CD4-positive, alpha-beta T cell treated with Interleukin-6 for 4 hours (primary cell): ENCODE measurements around the gene LMO1.

Experiments
- DNase-seq: peaks from one replicate; pipeline ENCODE4 v3.0.0-alpha.2; 2020; ENCODE audit warnings: mixed read lengths

LMO1 gene

DNA sequence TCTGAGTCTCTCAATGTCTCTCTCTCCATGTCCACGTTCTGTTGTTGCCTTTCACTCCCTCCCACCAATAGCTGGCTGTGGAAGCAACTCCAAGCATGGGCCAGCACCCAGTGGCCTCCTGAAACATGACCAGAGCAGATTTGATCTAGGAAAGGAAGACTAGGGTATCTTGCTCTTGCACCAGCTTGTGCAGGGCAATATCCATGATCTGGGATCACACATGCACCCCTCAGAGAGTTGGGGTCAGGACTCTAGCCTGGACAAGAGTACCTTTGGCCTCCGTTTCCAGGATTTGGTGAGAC lies 60.3 kb downstream of the LMO1 start:
- no peak for DNase-seq

DNA sequence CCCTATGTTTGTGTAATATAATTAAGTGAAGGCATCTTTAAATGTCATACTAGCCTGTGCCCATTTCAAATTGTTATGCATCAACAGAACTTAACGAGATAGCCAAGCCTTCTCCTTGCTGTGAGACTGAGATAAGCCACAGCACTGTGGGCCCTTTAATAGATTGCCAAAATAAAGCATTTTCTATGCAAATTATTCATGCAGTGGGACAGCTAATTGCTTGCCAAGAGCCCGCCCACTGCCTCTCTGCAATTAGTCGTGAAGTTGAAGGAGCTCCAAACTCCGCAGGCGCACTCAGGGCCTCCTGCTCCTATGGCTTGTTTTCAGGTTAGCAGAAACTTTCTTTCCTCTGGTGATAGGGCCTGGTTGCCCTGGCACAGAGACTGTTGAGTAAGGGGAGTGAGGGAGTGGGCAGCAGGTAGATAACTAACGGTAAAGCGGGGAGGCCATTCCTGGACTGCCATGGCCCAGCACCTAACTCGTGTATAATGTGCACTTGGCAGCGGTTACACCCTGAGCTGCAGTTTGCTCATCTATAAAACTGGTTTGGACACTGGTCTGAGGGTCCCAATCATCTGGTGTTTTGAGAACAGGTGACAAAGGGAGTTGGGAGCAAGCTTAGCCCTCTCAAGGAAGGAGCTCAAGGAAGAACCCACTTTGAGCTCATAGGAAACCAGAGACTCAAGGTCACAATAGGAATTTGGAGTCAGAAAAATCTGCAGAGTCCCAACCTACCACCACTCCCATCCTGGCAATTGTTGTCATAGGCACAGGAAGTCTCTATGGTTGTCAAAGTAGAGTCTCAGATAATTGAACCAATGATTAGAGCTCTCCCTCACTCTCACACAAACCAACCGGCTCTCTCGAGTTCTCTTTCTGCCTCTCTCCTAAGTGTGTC lies 60.9 kb downstream of the LMO1 start:
- no peak for DNase-seq

DNA sequence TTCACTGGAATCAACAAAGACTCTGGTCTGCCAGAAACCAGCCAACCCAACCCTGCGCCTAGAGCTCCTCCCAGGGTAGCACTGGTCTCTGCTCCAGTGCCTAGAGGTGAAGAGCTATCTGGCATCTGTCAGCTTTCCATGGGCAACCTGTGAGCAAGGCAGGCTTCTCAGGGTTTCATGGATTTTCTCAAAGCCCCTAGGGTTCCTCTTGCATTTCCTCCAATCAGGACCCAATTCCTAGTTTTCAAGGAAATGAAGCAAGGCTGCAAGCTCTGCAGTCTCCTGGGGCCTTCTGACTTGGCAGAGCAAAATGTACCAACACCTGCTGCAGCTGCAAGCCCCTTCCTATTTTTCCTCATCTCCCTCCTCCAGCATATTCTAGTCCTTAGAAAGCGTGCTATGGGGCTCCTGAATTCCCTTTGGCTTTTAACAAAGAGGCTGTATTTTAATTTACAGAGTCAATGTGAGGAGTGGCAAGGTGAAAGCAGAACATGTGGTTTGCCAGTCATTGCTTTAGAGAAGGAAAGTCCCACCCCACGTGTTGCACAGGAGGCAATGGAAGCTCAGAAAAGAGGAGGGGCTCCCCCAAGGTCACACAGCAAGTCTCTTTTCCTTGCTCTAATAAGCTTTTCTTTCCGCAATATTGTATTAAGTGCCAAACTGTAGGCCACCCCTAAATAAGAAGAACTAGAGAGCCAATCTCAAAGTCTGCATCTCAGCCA lies 61.9 kb downstream of the LMO1 start:
- DNase-seq: no peak

DNA sequence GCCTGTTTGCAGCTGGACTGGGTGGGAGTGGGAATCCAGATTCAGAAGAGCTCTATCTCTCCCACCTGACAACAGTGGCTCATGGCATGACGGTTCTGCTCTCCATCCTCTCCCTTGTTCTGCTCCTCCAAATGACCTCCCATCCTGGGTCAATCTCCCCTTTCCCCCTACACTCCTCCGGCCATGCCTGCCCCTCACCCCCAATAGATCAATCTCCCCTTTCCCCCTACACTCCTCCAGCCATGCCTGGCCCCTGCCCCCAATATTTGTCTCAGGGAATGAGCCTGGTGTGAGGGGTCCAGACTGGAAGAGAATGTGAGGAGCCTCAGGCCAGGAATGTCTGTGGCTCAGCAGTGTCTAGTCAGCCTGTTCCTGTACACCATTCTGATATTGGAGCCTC lies 64.0 kb downstream of the LMO1 start:
- no peak for DNase-seq

DNA sequence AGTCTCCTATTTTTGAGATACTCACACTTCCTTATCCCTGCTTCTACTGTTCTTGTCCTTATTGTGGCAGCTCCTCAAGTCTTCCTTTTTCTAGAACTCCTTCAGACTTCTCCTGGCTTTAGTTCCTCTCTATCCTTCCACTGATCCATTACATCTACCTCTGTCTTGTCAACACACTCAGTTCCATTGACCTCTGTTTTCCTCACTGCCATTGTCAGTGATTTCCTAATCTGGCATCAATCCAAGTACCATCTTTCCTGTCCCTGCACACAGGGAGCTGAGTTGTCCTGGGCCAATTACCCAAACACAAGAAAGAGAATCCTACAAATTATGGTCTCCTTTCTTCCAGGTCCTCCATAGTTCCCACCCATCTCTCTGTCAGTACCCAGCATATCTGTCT lies 66.9 kb downstream of the LMO1 start:
- DNase-seq: no peak

DNA sequence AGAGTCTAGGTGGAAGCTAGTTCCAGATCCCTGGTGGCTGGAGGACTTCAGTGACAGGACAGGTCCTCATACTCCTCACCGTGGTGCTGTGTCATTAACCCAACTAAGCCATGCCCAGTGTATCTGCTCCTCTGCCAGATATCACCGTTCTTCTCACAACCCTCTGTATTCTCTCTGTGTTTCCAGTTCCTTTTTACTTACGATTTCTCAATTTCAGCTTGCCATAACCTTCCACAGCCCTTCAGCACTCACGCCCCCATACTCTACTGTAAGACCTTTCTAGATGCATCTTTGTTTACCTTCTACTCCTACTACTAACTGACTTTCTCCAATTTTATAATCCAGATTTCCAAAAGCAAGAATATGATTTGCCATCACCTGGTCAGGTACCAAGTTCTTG lies 68.7 kb downstream of the LMO1 start:
- no peak for DNase-seq

DNA sequence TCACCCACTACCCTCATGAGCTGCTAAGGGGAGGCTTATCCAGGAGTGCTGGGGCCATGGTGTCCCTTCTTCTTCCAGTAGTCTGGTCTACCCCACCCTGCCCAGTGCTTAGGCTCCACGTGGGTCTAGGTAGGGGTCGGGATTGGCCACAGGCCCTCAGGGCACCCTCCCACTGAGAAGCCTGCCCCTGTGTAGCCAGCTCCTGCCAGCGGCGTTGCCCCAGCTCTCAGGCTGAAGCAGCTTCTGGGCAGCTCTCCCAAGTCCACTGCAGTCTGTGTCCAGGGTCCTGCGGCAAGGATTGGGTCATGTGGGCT lies 70.8 kb downstream of the LMO1 start:
- no peak for DNase-seq

DNA sequence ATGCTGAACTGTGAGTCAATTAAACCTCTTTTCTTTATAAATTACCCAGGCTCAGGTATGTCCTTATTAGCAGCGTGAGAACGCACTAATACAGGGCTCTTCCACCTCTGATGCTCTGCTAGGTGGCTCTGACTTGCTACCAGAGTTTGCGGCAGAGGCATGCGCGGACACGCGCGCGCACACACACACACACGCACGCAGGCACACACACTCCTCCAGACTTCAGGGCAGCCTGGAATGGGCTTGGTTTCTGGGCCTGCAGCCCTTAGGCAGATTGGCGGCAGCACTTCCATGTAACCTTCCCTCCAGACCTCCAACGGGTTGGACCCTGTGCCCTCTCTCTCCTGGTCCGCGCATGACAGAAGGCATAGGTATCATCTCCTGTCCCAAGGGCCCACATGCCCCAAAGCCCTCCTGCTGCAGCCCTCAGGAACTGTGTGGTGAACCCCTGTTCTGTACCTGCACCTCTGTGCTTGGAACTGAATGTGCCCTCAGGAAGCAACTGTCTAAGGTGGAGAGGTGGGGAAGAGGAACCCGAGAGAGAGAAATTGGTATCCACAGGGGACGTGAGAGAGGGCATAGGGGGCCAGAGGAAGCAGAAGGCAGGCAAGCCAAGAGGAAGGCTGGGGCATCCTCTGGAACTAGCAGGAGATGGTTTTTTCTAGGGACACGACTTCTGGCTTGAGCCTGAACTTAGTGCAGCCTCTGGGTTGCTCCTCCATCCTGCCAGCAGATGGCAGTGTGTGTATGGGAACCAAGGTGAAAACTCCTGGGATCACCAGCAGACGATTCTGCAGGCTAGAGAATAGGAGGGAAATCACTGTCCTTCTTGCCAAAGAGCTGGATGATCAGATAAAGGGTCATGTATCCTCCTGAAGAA lies 71.4 kb downstream of the LMO1 start:
- peak; percentile 41 for DNase-seq

DNA sequence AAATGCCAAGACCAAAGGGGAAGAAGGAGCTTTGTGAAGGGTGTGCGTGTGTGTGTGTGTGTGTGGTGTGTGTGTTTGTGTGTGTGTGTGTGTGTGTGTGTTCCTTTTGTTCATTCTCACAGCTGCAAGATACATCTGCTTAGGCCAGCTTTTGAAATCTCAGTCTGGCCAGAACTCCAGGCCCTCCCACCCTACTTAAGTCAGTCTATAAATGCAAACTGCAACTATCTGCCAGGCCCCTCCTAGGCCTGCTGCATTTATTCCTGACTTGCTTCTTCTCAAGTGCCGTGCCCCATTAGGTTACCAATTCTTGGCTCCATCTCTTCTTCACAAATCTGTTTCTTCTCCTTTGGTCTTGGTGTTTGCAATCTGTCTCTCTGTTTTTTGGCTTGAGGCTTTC lies 73.2 kb downstream of the LMO1 start:
- no peak for DNase-seq

DNA sequence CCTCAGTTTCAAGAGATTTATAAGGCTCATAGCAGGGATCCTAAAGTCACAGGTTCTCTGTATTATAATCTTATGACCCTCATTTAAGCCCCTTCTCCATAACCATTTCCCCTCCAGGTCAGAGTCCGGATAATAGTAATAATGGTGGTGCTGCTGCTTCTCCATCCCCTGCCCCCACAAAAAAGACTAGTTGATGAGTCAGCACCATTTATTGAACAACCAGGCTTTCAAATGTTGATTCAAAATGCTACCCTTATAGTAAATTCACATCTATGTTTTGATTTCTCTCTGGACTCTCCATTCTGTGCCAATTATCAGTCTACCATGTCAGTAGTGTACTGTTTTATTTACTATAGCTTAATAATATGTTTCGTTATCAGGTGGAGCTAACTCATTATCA lies 77.2 kb downstream of the LMO1 start:
- no peak for DNase-seq

DNA sequence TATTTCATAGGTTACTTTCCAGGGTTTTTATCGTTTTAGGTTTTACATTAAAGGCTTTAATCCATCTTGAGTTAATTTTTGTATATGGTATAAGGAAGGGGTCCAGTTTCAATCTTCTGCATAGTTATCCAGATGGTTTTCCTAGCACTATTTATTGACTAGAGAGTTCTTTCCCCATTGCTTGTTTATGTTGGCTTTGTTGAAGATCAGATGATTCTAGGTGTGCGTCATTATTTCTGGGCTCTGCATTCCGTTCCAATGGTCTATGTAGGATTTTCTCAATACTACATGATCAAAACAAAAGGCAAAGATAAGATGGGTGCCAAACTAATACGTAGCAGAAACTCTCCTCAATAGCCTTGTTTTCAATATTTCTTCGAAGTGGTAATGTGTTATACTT lies 80.6 kb downstream of the LMO1 start:
- no peak for DNase-seq

DNA sequence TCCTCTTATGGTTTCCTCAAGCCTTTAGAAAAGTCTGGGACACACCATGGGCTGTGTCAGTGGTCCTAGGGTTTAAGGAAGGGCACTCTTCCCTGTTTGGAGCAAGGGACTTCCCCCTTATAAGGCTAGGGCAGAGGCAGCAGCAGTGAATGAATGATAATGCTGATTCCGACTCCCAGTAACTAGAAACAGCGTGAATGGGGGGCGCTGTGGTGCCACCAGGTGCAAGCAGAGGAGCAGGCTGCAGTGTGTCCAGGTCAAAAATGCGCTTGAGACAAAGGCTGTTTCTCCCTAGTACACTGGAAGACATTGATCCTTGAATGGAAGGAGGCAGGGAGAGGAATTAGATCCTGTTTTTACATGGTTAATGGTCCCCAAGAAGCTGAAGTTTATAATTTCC lies 83.2 kb downstream of the LMO1 start:
- no peak for DNase-seq

DNA sequence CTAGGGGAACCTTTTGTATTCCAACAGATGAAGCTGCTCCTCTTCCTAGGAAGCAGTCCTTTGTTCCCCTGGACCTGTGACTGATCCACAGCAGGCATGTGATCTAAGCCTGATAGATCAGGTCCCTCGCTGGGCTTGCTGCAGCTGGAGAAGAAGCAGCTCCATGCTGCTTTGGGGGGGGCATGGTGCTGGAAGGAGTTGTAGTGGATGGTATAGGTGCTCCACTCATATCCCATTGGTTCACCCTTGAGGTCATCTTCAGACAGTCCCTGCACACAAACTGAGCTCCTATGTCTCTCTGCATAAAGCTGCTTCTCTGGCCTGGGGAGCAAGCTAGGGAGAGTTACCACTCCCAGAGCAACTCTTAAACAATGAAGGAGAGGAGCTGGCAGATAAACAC lies 85.4 kb downstream of the LMO1 start:
- no peak for DNase-seq

DNA sequence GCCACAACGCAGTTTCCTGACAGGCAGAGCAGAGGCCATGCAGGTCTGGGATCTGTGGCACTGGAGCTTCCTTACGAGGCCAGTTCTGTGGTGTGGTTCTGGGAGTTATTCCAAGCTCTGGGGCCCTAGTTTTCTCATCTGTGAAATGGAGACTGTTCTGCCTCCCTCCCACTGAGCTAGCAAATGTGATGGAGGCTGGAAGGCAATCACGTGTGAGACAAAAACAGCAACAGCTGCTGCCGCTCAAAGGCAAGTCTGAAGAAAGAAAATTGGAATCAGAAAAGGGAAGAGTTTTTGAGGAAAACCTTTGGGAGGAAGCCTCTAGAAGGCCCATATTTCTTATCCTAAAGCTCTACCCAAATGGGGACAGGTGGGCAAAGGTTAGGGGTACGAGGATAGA lies 86.5 kb downstream of the LMO1 start:
- no peak for DNase-seq
